Measurements from ENCODE around the gene BTRC. TPM values are rescaled to one million over a fixed set of nuclear protein-coding genes. Genes with fewer than 3 reads are reported as not detected.

Gene BTRC
- total RNA-seq, 1 donor from 2014 or later = 18.2 TPM

- ATAC-seq = peak; percentile 15
- TF ChIP-seq, protein P1, sequence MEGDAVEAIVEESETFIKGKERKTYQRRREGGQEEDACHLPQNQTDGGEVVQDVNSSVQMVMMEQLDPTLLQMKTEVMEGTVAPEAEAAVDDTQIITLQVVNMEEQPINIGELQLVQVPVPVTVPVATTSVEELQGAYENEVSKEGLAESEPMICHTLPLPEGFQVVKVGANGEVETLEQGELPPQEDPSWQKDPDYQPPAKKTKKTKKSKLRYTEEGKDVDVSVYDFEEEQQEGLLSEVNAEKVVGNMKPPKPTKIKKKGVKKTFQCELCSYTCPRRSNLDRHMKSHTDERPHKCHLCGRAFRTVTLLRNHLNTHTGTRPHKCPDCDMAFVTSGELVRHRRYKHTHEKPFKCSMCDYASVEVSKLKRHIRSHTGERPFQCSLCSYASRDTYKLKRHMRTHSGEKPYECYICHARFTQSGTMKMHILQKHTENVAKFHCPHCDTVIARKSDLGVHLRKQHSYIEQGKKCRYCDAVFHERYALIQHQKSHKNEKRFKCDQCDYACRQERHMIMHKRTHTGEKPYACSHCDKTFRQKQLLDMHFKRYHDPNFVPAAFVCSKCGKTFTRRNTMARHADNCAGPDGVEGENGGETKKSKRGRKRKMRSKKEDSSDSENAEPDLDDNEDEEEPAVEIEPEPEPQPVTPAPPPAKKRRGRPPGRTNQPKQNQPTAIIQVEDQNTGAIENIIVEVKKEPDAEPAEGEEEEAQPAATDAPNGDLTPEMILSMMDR (IDR thresholded peaks at IDR 0.05) = no peak
- intact Hi-C loops (cut with DNase I) = loop anchor here (10.0 kb wide), 1 partner anchor 356 kb away; no protein-coding TSS in a partner anchor
- no peaks in the 10 kb centered on the region for H3K9me3 ChIP-seq
- no peaks in the 10 kb centered on the region for H3K36me3 ChIP-seq
- no peak overlapping the region for H3K27ac ChIP-seq
- peaks cover 22% of the 10 kb centered on the region for H3K4me1 ChIP-seq
- H3K4me3 ChIP-seq = peak overlapping the region; percentile 54
- peaks cover 42% of the 10 kb centered on the region for H3K27me3 ChIP-seq
- peak; percentile 65 for DNase-seq
Observed at GRCh38 chr10:101570428-101571270, 216.7 kb downstream of the BTRC start.

DNA sequence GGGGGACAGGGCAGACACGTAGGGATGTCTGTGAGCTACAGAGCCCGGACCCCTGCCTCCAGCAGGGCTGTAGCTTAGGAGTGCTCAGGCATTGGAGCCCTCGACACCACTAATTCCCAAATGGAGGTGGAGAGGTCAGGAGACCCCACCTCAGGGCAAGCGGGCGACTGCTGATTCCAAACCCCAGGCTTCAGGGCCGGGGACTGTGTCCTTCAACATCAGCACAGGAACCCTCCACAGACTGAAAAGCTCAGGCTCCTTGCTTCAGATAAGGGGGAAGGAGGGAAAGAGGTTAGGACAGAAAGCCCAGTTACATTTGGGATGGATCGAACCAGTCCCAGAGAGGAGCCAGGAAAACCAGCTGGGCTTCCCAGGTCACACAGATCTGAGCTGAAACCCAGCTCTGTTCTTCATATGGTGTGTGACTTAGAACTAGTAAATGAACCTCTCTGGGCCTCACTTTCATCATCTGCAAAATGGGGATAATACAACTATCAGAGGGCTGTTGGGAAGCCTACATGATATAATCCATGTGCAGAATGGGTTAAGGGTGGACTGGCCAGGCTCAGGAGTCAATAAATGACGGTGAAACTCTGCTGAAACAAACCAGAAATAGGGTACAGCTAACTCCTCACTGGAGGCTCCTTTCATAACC lies 217.4 kb downstream of the BTRC start:
- H3K27me3 ChIP-seq = peaks cover 34% of the 10 kb centered on the region
- ATAC-seq (no peak), DNase-seq (no peak)
- intact Hi-C loops (cut with DNase I) = loop anchor here (10.0 kb wide), 1 partner anchor 357 kb away; no protein-coding TSS in a partner anchor
- TF ChIP-seq, protein P1 (IDR thresholded peaks at IDR 0.05) = no peak
- H3K27ac ChIP-seq = no peak overlapping the region
- peaks cover 19% of the 10 kb centered on the region for H3K4me1 ChIP-seq
- no peaks in the 10 kb centered on the region for H3K36me3 ChIP-seq
- H3K9me3 ChIP-seq = no peaks in the 10 kb centered on the region
- H3K4me3 ChIP-seq = no peak overlapping the region

- no peaks in the 10 kb centered on the region for H3K9me3 ChIP-seq
- DNase-seq (no peak), ATAC-seq (no peak)
- intact Hi-C loops (cut with DNase I) = loop anchor here (10.0 kb wide), 1 partner anchor 357 kb away; no protein-coding TSS in a partner anchor
- H3K4me3 ChIP-seq = no peak overlapping the region
- peaks cover 13% of the 10 kb centered on the region for H3K4me1 ChIP-seq
- no peak overlapping the region for H3K27ac ChIP-seq
- H3K36me3 ChIP-seq = peaks cover 4% of the 10 kb centered on the region
- TF ChIP-seq, protein P1 (IDR thresholded peaks at IDR 0.05) = no peak
- H3K27me3 ChIP-seq = peaks cover 27% of the 10 kb centered on the region
Observed at GRCh38 chr10:101572126-101572525, 218.2 kb downstream of the BTRC start.

DNA sequence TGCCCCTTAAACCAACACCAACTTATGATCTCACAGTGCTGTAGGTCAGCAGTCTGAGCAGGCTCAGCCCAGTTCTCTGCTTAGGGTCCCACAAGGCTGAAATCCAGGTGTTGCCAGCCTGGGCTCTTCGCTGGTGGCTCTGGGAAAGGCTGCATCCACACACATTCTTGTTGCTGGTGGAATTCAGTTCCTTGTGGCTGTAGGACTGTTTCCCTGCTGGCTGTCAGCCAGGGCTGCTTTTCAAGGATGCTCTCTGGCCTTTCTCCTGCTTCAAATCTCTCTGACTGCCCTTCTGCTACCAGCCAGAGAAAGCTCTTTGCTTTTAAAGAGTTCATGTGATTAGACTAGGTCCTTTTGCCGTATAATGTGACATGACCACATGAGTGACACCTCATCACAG lies 218.8 kb downstream of the BTRC start:
- no peak for DNase-seq
- H3K9me3 ChIP-seq = no peaks in the 10 kb centered on the region
- TF ChIP-seq, protein P1 (IDR thresholded peaks at IDR 0.05) = no peak
- peaks cover 23% of the 10 kb centered on the region for H3K27me3 ChIP-seq
- intact Hi-C loops (cut with DNase I) = loop anchor here (10.0 kb wide), 1 partner anchor 358 kb away; no protein-coding TSS in a partner anchor
- H3K27ac ChIP-seq = no peak overlapping the region
- H3K4me3 ChIP-seq = no peak overlapping the region
- peaks cover 8% of the 10 kb centered on the region for H3K36me3 ChIP-seq
- peaks cover 13% of the 10 kb centered on the region for H3K4me1 ChIP-seq
- no peak for ATAC-seq

DNA sequence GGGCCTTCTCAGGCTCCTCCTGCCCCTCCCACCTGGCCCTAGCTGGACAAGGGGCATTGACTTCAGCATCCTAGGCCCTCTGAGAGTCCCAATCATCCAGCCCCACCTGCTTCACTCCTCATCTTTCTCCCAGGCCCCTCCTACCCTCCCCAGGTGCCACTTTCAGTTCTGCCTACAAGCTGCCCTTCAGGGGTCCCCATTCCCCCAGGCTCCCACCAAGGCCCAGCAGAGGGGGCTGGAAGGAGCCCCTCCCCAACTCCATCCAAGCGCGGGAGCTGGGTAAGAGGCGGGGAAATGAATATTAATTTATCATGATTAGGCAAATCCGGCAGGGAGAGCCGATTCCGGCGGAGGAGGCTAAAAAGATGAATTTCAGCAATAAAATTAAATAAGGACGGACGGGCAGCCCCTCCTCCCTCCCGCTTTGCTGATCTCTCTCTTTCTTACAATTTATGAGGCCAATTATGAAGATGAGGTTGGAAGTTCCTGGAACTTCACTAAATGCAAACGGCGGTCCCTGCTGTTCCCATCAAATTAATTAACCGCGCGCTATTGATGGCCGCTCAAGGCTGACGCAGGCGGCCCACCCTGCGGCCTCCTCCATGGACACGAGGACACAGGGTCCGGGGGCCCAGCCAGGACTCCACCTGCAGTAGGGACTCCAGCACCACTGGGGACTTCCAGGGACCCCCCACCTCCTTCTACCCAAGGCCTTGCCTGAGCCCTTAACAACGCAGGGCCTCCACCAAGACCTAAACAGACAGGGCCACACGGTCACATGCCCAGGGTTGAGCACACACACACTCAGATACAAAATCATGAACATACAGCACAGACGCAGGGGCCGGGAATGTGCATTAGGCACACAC lies 220.2 kb downstream of the BTRC start:
- DNase-seq (peak; percentile 50), ATAC-seq (no peak)
- Histone ChIP-seq H3K36me3 (peaks cover 15% of the 10 kb centered on the region), H3K27ac (no peak overlapping the region), H3K9me3 (no peaks in the 10 kb centered on the region), H3K27me3 (peaks cover 10% of the 10 kb centered on the region), H3K4me3 (no peak overlapping the region), H3K4me1 (peaks cover 13% of the 10 kb centered on the region)
- intact Hi-C loops (cut with DNase I) = loop anchor here (10.0 kb wide), 1 partner anchor 359 kb away; no protein-coding TSS in a partner anchor
- TF ChIP-seq, protein P1 (IDR thresholded peaks at IDR 0.05) = no peak
